PC-9 (cell line): ENCODE measurements around the gene SAXO2.
"Not testable (repeated sequence)": the region's sequence is repeated elsewhere in the genome, so short reads cannot be mapped to it uniquely, and the experiment has no call there.

Experiments used
- EZH2 ChIP-seq: fragments of 200-600 bp; sonication (generic); IDR thresholded peaks from 2 replicates; pipeline ENCODE4 v1.8.0; 2017; ENCODE audit warnings: antibody characterized with exemption, low read depth
- TF ChIP-seq, protein P1 (sequence below): fragments of 200-600 bp; sonication (generic); conservative IDR thresholded peaks from 2 replicates; pipeline ENCODE4 v1.6.1; 2017; ENCODE audit warnings: mixed run types, antibody characterized with exemption, mild to moderate bottlenecking, moderate library complexity

- TF ChIP-seq, protein P1, sequence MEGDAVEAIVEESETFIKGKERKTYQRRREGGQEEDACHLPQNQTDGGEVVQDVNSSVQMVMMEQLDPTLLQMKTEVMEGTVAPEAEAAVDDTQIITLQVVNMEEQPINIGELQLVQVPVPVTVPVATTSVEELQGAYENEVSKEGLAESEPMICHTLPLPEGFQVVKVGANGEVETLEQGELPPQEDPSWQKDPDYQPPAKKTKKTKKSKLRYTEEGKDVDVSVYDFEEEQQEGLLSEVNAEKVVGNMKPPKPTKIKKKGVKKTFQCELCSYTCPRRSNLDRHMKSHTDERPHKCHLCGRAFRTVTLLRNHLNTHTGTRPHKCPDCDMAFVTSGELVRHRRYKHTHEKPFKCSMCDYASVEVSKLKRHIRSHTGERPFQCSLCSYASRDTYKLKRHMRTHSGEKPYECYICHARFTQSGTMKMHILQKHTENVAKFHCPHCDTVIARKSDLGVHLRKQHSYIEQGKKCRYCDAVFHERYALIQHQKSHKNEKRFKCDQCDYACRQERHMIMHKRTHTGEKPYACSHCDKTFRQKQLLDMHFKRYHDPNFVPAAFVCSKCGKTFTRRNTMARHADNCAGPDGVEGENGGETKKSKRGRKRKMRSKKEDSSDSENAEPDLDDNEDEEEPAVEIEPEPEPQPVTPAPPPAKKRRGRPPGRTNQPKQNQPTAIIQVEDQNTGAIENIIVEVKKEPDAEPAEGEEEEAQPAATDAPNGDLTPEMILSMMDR, result not testable (repeated sequence)
- TF ChIP-seq EZH2, result not testable (repeated sequence)
Observed at GRCh38 chr15:82237944-82238534, 24.6 kb upstream of the SAXO2 start.
